Mesenchymal stem cell (in vitro differentiated cells and primary cell): ENCODE results near the gene FOXF1.

Experiments used
- DNase-seq: peaks from one replicate; pipeline ENCODE4 v3.0.0-alpha.2; 2013
- H2AFZ ChIP-seq: one replicate; pipeline ENCODE4 v1.6.1; 2013; ENCODE audit warnings: low read depth, mild to moderate bottlenecking, control low read depth, inconsistent platforms, low read length, moderate library complexity
- H2AK5ac ChIP-seq: 2 replicates; pipeline ENCODE4 v1.6.1; 2013; ENCODE audit warnings: low read length, moderate library complexity, mild to moderate bottlenecking, inconsistent platforms; ENCODE audit not compliant: severe bottlenecking
- H2BK120ac ChIP-seq: one replicate; pipeline ENCODE4 v1.6.1; 2013; ENCODE audit warnings: low read depth, mild to moderate bottlenecking, inconsistent platforms, low read length, moderate library complexity
- H2BK12ac ChIP-seq, 2 experiments: one replicate each; pipeline ENCODE4 v1.6.1; 2013; ENCODE audit warnings: inconsistent platforms in 2 of 2, low read length in 2 of 2, mild to moderate bottlenecking in 2 of 2, moderate library complexity in 2 of 2, control low read depth in 1 of 2
- H2BK15ac ChIP-seq: one replicate; pipeline ENCODE4 v1.6.1; 2013; ENCODE audit warnings: mild to moderate bottlenecking, low read depth, inconsistent platforms; ENCODE audit not compliant: poor library complexity, severe bottlenecking
- H2BK5ac ChIP-seq: 2 replicates; pipeline ENCODE4 v1.6.1; 2013; ENCODE audit warnings: low read depth, mild to moderate bottlenecking, low read length, control low read depth, inconsistent platforms; ENCODE audit not compliant: poor library complexity, severe bottlenecking
- H3K14ac ChIP-seq, 2 experiments: one replicate each; pipeline ENCODE4 v1.6.1; 2013; ENCODE audit warnings: inconsistent platforms in 2 of 2, low read length in 2 of 2, control low read depth in 1 of 2, mild to moderate bottlenecking in 1 of 2, moderate library complexity in 1 of 2
- H3K18ac ChIP-seq, 2 experiments: one replicate each; pipeline ENCODE4 v1.6.1; 2013; ENCODE audit warnings: inconsistent platforms in 2 of 2, low read length in 2 of 2, control low read depth in 1 of 2, low read depth in 1 of 2, mild to moderate bottlenecking in 1 of 2
- H3K23ac ChIP-seq, 2 experiments: one replicate each; pipeline ENCODE4 v1.6.1; 2013; ENCODE audit warnings: inconsistent platforms in 2 of 2, low read length in 2 of 2, mild to moderate bottlenecking in 2 of 2, moderate library complexity in 2 of 2, control low read depth in 1 of 2
- H3K27ac ChIP-seq: 2 replicates; pipeline ENCODE4 v1.5.1; 2013; ENCODE audit warnings: mild to moderate bottlenecking, moderate library complexity, low read length, control low read depth, inconsistent platforms; ENCODE audit not compliant: poor library complexity, severe bottlenecking
- H3K27me3 ChIP-seq, 2 experiments: 2 replicates each; pipeline versions ENCODE4 v1.6.1 to v1.7.0; 2013; ENCODE audit warnings: low read length in 2 of 2, mild to moderate bottlenecking in 2 of 2, moderate library complexity in 2 of 2, control low read depth in 1 of 2, inconsistent platforms in 1 of 2; ENCODE audit not compliant: control insufficient read depth in 1 of 2, insufficient read depth in 1 of 2
- H3K36me3 ChIP-seq, 2 experiments: 2 replicates each; pipeline versions ENCODE4 v1.6.1 to v1.7.0; 2013; ENCODE audit warnings: low read length in 2 of 2, control low read depth in 1 of 2, inconsistent platforms in 1 of 2, low read depth in 1 of 2, mild to moderate bottlenecking in 1 of 2; ENCODE audit not compliant: insufficient read depth in 2 of 2, control insufficient read depth in 1 of 2
- H3K4ac ChIP-seq, 2 experiments: one replicate each; pipeline ENCODE4 v1.6.1; 2013; ENCODE audit warnings: inconsistent platforms in 2 of 2, low read length in 2 of 2, mild to moderate bottlenecking in 2 of 2, moderate library complexity in 2 of 2, control low read depth in 1 of 2, low read depth in 1 of 2
- H3K4me1 ChIP-seq: 2 replicates; pipeline ENCODE4 v1.6.1; 2013; ENCODE audit warnings: low read depth, low read length, control low read depth; ENCODE audit not compliant: control insufficient read depth, insufficient read depth
- H3K4me2 ChIP-seq: 2 replicates; pipeline ENCODE4 v1.6.1; 2013; ENCODE audit warnings: low read length, mild to moderate bottlenecking, inconsistent platforms; ENCODE audit not compliant: poor library complexity, severe bottlenecking
- H3K4me3 ChIP-seq, 2 experiments: 2 replicates each; pipeline versions ENCODE4 v1.5.1 to v1.7.0; 2013; ENCODE audit warnings: low read length in 2 of 2, mild to moderate bottlenecking in 2 of 2, control low read depth in 1 of 2, low read depth in 1 of 2; ENCODE audit not compliant: insufficient read depth in 1 of 2
- H3K79me1 ChIP-seq: replicated peaks from 2 replicates; pipeline ENCODE4 v1.6.1; 2013; ENCODE audit warnings: mild to moderate bottlenecking, control low read depth, low read length, inconsistent platforms; ENCODE audit not compliant: poor library complexity, severe bottlenecking
- H3K9ac ChIP-seq: 2 replicates; pipeline ENCODE4 v1.7.0; 2013; ENCODE audit warnings: mild to moderate bottlenecking, low read length, moderate library complexity
- H3K9me3 ChIP-seq: 2 replicates; pipeline ENCODE4 v1.7.0; 2013; ENCODE audit warnings: mild to moderate bottlenecking, low read length; ENCODE audit not compliant: control insufficient read depth
- H4K8ac ChIP-seq: one replicate; pipeline ENCODE4 v1.6.1; 2013; ENCODE audit warnings: inconsistent platforms, mild to moderate bottlenecking, low read length, moderate library complexity
- H4K91ac ChIP-seq: one replicate; pipeline ENCODE4 v1.6.1; 2013; ENCODE audit warnings: mild to moderate bottlenecking, low read length, inconsistent platforms
- WGBS: methylation state at CpG from one replicate; pipeline ENCODE4 v1.1.7; 2013; ENCODE audit warnings: mixed read lengths; 5-methylcytosine and 5-hydroxymethylcytosine counted together

Gene FOXF1

DNA sequence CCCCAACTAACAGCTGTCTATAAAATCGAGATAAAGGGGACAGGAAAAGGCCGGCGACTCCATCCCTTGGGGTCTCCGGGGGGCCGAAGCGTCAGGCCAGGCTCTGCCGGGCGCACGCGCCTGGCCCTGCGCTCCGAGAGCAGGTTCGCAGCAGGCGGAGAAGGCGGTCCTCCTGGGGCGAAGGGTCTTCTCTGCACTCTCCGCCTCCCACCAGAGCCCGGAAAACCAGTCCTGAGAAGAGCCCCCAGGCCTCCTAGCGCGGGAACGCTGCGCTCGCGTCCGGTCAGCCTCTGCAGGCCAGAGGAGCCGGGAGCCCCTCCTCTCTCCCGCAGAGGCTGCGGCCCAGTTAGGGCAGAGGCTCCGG, 5.1 kb downstream of the FOXF1 start:
- peak; percentile 37 for DNase-seq
- Histone ChIP-seq H3K23ac (peak overlapping the region; percentile 52 to 98), H3K79me1 (no peaks in the 10 kb centered on the region), H3K27ac (no peak overlapping the region), H3K4ac (peak overlapping the region; percentile 88 to 98), H3K4me3 (peak overlapping the region; percentile 14 to 66), H2BK120ac (peak overlapping the region; percentile 21), H3K36me3 (no peaks in the 10 kb centered on the region), H3K14ac (peak overlapping the region; percentile 21 to 98), H4K91ac (peak overlapping the region; percentile 41), H4K8ac (peak overlapping the region; percentile 94), H2AK5ac (no peak overlapping the region), H3K4me1 (peaks cover 28% of the 10 kb centered on the region), H2BK12ac (peak overlapping the region in 1 of 2 experiments; percentile 83), H3K4me2 (no peak overlapping the region), H3K9me3 (no peaks in the 10 kb centered on the region), H2BK15ac (no peak overlapping the region), H3K18ac (peak overlapping the region; percentile 72 to 98), H2BK5ac (no peak overlapping the region), H3K9ac (no peak overlapping the region), H2AFZ (no peak overlapping the region), H3K27me3 (peaks cover 85 to 88% of the 10 kb centered on the region in 2 experiments)
- WGBS = 0% methylated on average over 29 of the region's 29 CpGs

DNA sequence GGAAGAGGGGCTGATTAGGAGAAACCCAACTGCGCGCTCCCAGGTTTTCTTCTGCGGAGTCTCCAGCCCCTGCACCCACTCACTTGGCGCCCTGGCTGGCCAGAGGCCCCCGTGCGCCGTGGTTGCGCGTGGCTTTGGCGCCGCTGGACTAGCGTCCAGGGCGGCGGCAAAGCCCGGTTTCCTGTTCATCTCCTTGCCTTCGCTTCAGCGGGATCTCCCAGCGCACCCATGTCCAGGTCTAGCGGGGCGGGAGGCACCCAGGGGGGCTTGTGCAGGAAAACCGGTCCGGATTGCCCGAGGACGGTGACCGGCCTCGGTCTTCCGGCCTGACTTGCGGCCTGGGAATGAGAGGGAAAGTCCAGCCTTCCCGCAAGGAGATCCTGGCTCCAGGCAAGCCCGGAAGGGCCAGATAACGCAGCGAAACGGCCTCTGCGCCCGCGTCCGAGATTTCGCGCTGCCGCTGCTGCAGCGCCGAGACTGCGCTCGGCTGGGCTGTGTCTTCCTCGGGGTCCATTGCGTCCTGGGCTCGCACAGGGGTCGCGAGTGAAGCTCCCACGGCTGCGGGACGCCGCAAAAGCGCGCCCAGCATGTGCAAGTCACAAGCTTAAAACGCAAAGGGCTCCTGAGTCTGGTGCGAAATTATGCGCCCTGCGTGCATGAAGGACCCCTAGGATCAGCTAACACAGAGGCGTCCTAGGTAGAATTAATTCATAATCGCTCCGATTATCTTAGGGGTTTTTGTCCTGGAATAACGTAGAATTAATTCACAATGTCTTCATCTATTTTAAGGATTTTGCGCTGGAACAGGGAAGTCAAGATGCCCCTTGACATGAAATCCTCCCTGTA, 5.7 kb downstream of the FOXF1 start:
- Histone ChIP-seq H3K4me1 (peaks cover 22% of the 10 kb centered on the region), H3K14ac (peak overlapping the region; percentile 21 to 98), H3K4me2 (peak overlapping the region; percentile 56), H2AK5ac (no peak overlapping the region), H3K27ac (no peak overlapping the region), H2AFZ (no peak overlapping the region), H2BK120ac (peak overlapping the region; percentile 77), H3K9me3 (no peaks in the 10 kb centered on the region), H2BK12ac (peak overlapping the region; percentile 65 to 75), H3K27me3 (peaks cover 82 to 88% of the 10 kb centered on the region in 2 experiments), H3K4me3 (peak overlapping the region in 1 of 2 experiments; percentile 66), H2BK15ac (no peak overlapping the region), H3K23ac (peak overlapping the region; percentile 90 to 98), H4K91ac (peak overlapping the region; percentile 93), H2BK5ac (no peak overlapping the region), H4K8ac (peak overlapping the region; percentile 94), H3K79me1 (no peaks in the 10 kb centered on the region), H3K36me3 (no peaks in the 10 kb centered on the region), H3K4ac (peak overlapping the region; percentile 88 to 98), H3K18ac (peak overlapping the region; percentile 93 to 98), H3K9ac (no peak overlapping the region)
- under 1% methylated on average over 61 of the region's 64 CpGs for WGBS
- peak; percentile 50 for DNase-seq

DNA sequence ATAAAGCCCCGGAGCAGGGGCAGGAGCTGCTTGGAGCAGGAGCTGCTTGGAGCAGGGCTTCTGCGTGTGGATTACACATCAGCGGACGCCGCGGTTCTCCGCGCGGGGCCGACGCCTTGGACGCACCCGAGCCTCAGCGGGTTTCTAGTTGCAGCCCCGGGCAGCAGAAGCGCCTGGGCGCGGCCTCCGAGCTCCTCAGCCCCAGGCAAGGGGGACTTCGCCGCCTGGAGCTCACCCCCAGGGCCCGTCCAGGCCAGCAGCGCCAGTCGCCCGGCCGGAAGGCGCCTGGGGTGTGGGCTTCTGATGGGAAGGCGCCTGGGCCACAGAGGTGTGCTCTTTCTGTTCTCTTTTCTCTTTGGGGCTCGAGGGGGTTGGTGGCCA, 6.3 kb downstream of the FOXF1 start:
- no peak overlapping the region for H3K27ac ChIP-seq
- no peak overlapping the region for H3K4me2 ChIP-seq
- H3K9ac ChIP-seq = no peak overlapping the region
- peak overlapping the region; percentile 3 to 54 for H2BK12ac ChIP-seq
- H3K79me1 ChIP-seq = no peaks in the 10 kb centered on the region
- no peak overlapping the region for H3K4me3 ChIP-seq
- H3K4me1 ChIP-seq = peaks cover 22% of the 10 kb centered on the region
- H3K14ac ChIP-seq = peak overlapping the region; percentile 21 to 92
- H4K8ac ChIP-seq = peak overlapping the region; percentile 91
- peak overlapping the region; percentile 76 for H4K91ac ChIP-seq
- DNase-seq = peak; percentile 66
- H3K36me3 ChIP-seq = no peaks in the 10 kb centered on the region
- WGBS = 2% methylated on average over 29 of the region's 29 CpGs
- H3K4ac ChIP-seq = peak overlapping the region; percentile 92 to 98
- no peak overlapping the region for H2AK5ac ChIP-seq
- no peak overlapping the region for H2BK5ac ChIP-seq
- H3K27me3 ChIP-seq = peaks cover 84 to 88% of the 10 kb centered on the region in 2 experiments
- no peak overlapping the region for H2BK15ac ChIP-seq
- H2BK120ac ChIP-seq = peak overlapping the region; percentile 77
- peak overlapping the region; percentile 93 to 98 for H3K18ac ChIP-seq
- no peaks in the 10 kb centered on the region for H3K9me3 ChIP-seq
- peak overlapping the region in 1 of 2 experiments; percentile 46 for H3K23ac ChIP-seq
- no peak overlapping the region for H2AFZ ChIP-seq

DNA sequence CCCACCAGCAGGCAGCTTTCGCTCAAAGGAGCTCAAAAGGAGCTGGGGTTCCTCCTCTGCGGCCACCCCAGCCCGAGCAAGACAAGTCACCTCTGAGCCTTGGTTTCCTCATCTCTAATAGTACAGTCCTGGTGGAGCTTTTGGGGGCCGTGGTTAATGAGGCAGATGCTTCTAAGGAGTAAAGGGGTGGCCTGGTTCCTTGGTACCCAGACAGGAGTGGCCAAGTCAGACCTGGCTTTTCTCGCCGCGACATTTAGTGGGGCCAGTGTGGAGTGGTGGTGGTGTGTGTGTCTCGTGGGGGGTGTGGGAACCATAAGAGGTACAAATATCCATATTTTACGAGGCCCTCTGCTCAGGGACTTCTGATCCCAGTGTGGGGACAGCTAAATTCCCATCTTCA, 6.7 kb downstream of the FOXF1 start:
- Histone ChIP-seq H3K4me3 (no peak overlapping the region), H2BK12ac (peak overlapping the region; percentile 3 to 94), H2AFZ (no peak overlapping the region), H3K23ac (peak overlapping the region in 1 of 2 experiments; percentile 46), H2BK120ac (peak overlapping the region; percentile 77), H3K14ac (peak overlapping the region in 1 of 2 experiments; percentile 92), H2BK5ac (no peak overlapping the region), H3K4me1 (peaks cover 22% of the 10 kb centered on the region), H2AK5ac (no peak overlapping the region), H3K9ac (no peak overlapping the region), H3K4me2 (no peak overlapping the region), H2BK15ac (peak overlapping the region; percentile 44), H4K8ac (peak overlapping the region; percentile 91), H3K27ac (no peak overlapping the region), H3K4ac (peak overlapping the region; percentile 92 to 98), H3K79me1 (no peaks in the 10 kb centered on the region), H3K36me3 (no peaks in the 10 kb centered on the region), H3K18ac (peak overlapping the region; percentile 93 to 98), H4K91ac (peak overlapping the region; percentile 76), H3K27me3 (peaks cover 81 to 89% of the 10 kb centered on the region in 2 experiments), H3K9me3 (no peaks in the 10 kb centered on the region)
- peak; percentile 52 for DNase-seq
- 34% methylated on average over 4 of the region's 9 CpGs for WGBS
